ENCODE results near the gene EWSR1. TPM values are rescaled to one million over a fixed set of nuclear protein-coding genes. Genes with fewer than 3 reads are reported as not detected.

The EWSR1 gene
- total and polyA plus RNA-seq, 2 of the 4 experiments (the other 2 are of a cell fraction) = 243 to 518 TPM

GRCh38 chr22:29218758-29219408 lies 49.2 kb upstream of the EWSR1 start:
- no TSS peak for BruUV-seq (replicated peaks)
- Histone ChIP-seq H3K18ac (ENCODE audit: low read depth, low read length) (no peak overlapping the region), H3K27ac (ENCODE audit: insufficient read depth, low read length) (no peak overlapping the region), H4K91ac (ENCODE audit: insufficient read depth, low read depth, low read length) (no peak overlapping the region), H2BK15ac (ENCODE audit: low read depth, low read length) (no peak overlapping the region), H3K4me3 (ENCODE audit: insufficient read depth, low read depth, low read length) (no peak overlapping the region), H3K4ac (ENCODE audit: low read depth, low read length) (no peak overlapping the region), H3K9ac (ENCODE audit: low read depth, low read length) (no peak overlapping the region), H3K56ac (ENCODE audit: extremely low read depth, insufficient read depth, low read length) (no peak overlapping the region), H3K4me1 (ENCODE audit: control insufficient read depth, insufficient read depth, low read length) (peaks cover 11% of the 10 kb centered on the region), H3K4me2 (ENCODE audit: low read depth, low read length) (no peak overlapping the region), H2BK20ac (ENCODE audit: low read depth, low read length) (no peak overlapping the region), H4K8ac (ENCODE audit: low read depth in 2 of 2, low read length in 2 of 2) (no peak overlapping the region), H3K36me3 (ENCODE audit: control insufficient read depth, insufficient read depth, low read length) (no peaks in the 10 kb centered on the region), H3K9me3 (ENCODE audit: control insufficient read depth, insufficient read depth, low read length) (no peaks in the 10 kb centered on the region), H2BK120ac (ENCODE audit: low read depth, low read length) (no peak overlapping the region), H2BK5ac (ENCODE audit: low read depth, low read length, poor library complexity, severe bottlenecking) (no peak overlapping the region), H3K14ac (replicated peaks; ENCODE audit: low read depth, low read length) (no peak overlapping the region), H2AK5ac (ENCODE audit: low read depth, low read length) (0 out of 2 replicates have a peak overlapping the region, but pooled peaks have one; percentile 14), H4K20me1 (ENCODE audit: insufficient read depth, low read length) (no peaks in the 10 kb centered on the region), H4K5ac (ENCODE audit: low read depth, low read length) (no peak overlapping the region), H2AFZ (replicated peaks; ENCODE audit: low read length, poor library complexity) (peak overlapping the region; percentile 56), H2AK9ac (replicated peaks; ENCODE audit: low read depth, low read length, poor library complexity) (no peak overlapping the region), H3K27me3 (ENCODE audit: control insufficient read depth, insufficient read depth, low read length) (peaks cover 14% of the 10 kb centered on the region), H3K79me1 (ENCODE audit: low read depth in 1 of 2, low read length in 2 of 2) (no peaks in the 10 kb centered on the region), H3K23ac (ENCODE audit: low read depth, low read length) (no peak overlapping the region), H3K9me1 (ENCODE audit: insufficient read depth, low read length) (0 out of 2 replicates have a peak, but pooled peaks cover 2% of the 10 kb centered on the region)
- CTCF ChIA-PET = no interaction called here
- ATAC-seq (ENCODE audit: low read depth) (no peak), DNase-seq (no peak)
- dilution Hi-C loops (cut with HindIII; ENCODE audit: low sequenced_read_pairs, unreplicated experiment) = no loop called here
- intact Hi-C loops (cut with micrococcal nuclease) = no loop called here
- TF ChIP-seq CHD1 (IDR thresholded peaks at IDR 0.05; ENCODE audit: low read depth, low read length) = no peak
- no peak for TF ChIP-seq NFE2L2 (IDR thresholded peaks at IDR 0.05; ENCODE audit: low read depth, low read length)
- TF ChIP-seq MXI1 (IDR thresholded peaks at IDR 0.05; ENCODE audit: borderline replicate concordance, low read depth, low read length) = no peak
- TF ChIP-seq BHLHE40 (IDR thresholded peaks at IDR 0.05; ENCODE audit: low read depth, low read length) = no peak
- TF ChIP-seq SMC3 (IDR thresholded peaks at IDR 0.05; ENCODE audit: low read depth, low read length) = no peak
- TF ChIP-seq ELK1 (IDR thresholded peaks at IDR 0.05; ENCODE audit: borderline replicate concordance, low read depth, low read length) = no peak
- no peak for TF ChIP-seq FOS (IDR thresholded peaks at IDR 0.05; ENCODE audit: low read depth, low read length)
- TF ChIP-seq MAZ (IDR thresholded peaks at IDR 0.05; ENCODE audit: borderline replicate concordance, low read depth, low read length) = no peak
- no peak for TF ChIP-seq RAD21 (IDR thresholded peaks at IDR 0.05; ENCODE audit: low read length)
- no peak for TF ChIP-seq POLR2A (IDR thresholded peaks at IDR 0.05; ENCODE audit: low read depth, low read length)
- TF ChIP-seq RFX5 (IDR thresholded peaks at IDR 0.05; ENCODE audit: low read depth, low read length) = no peak
- no peak for TF ChIP-seq RCOR1 (IDR thresholded peaks at IDR 0.05; ENCODE audit: insufficient replicate concordance, low read length)
- no peak for TF ChIP-seq CEBPB (IDR thresholded peaks at IDR 0.05; ENCODE audit: low read depth, low read length)
- TF ChIP-seq MAFK (IDR thresholded peaks at IDR 0.05; ENCODE audit: low read depth, low read length) = no peak
- TF ChIP-seq USF2 (IDR thresholded peaks at IDR 0.05; ENCODE audit: low read depth, low read length) = no peak
- no peak for TF ChIP-seq CTCF (conservative IDR thresholded peaks at IDR 0.05; ENCODE audit: low read depth, low read length)
- POLR2A ChIA-PET (ENCODE audit: unreplicated experiment) = no interaction called here
- in situ Hi-C loops (cut with MboI; ENCODE audit: low sequenced_read_pairs) = no loop called here
- 97% methylated on average over 5 of the region's 11 CpGs; no CpG with 5 or more reads in 1 of the 2 experiments for WGBS, 2 experiments (ENCODE audit: extremely low coverage in 2 of 2, insufficient read length in 1 of 2)

Measured in IMR-90 (cell line).